Right lobe of liver (tissue), 6 donors: ENCODE measurements around the gene KCNE2. TPM values are rescaled to one million over a fixed set of nuclear protein-coding genes. Genes with fewer than 3 reads are reported as not detected.

Experiments used
- ATAC-seq, 4 donors: fragments of 200-7000 bp; cut with Tn5 transposase; one replicate each; pipeline ENCODE4 v1.9.1; 2020; ENCODE audit warnings: mild to moderate bottlenecking in 4 of 4, moderate library complexity in 4 of 4
- DNase-seq, 3 donors: peaks; one replicate each; pipeline ENCODE4 v3.0.0-alpha.2; 2020
- H3K27ac ChIP-seq, 3 donors: fragments of 200-600 bp; one replicate each; pipeline ENCODE4 v1.8.0; 2022
- H3K27me3 ChIP-seq, 2 donors: fragments of 200-600 bp; one replicate each; pipeline ENCODE4 v1.8.0; 2022
- H3K36me3 ChIP-seq, 4 donors: fragments of 200-600 bp; sonication (generic) in 1 of 4; one replicate each; pipeline versions ENCODE4 v1.5.1 to v1.8.0; 2017 to 2022; ENCODE audit warnings: control low read depth in 1 of 4
- H3K4me1 ChIP-seq, 4 donors: fragments of 200-600 bp; sonication (generic) in 1 of 4; one replicate each; pipeline versions ENCODE4 v1.5.1 to v1.8.0; 2017 to 2022; ENCODE audit warnings: control low read depth in 1 of 4
- H3K4me3 ChIP-seq, 3 donors: fragments of 200-600 bp; one replicate each; pipeline ENCODE4 v1.8.0; 2022
- H3K9me3 ChIP-seq, 4 donors: fragments of 200-600 bp; sonication (generic) in 1 of 4; one replicate each; pipeline versions ENCODE4 v1.5.1 to v1.8.0; 2017 to 2022; ENCODE audit warnings: control low read depth in 1 of 4
- POLR2A ChIP-seq: fragments of 450-650 bp; IDR thresholded peaks from one replicate; pipeline ENCODE4 v1.6.1; 2017; ENCODE audit warnings: antibody characterized with exemption, mild to moderate bottlenecking
- WGBS: methylation state at CpG from one replicate; pipeline ENCODE4 v1.1.6; 2018; ENCODE audit warnings: low coverage, low lambda C conversion rate; ENCODE audit not compliant: insufficient coverage; ENCODE audit errors: missing lambda C conversion rate; 5-methylcytosine and 5-hydroxymethylcytosine counted together
- intact Hi-C, 2 donors: fragments of 100-400 bp; cut with DNase I; formaldehyde crosslinking; loops; one replicate each; pipeline versions ENCODE4 v1.11.2 to v1.14.1; 2022
- total RNA-seq, 6 experiments: library from RNA; depleted of rRNA in 2 of 6; stranded (reverse); fragments of >200 nt in 2 of 6; fragmentation: NEBNext Ultra II Directional in 3 of 6; extraction: Animal tissue kit (Norgen Biotek cat#: 25700) in 3 of 6; gene quantifications; one replicate each; pipeline versions ENCODE4 v1.1.0 to v1.2.4, GENCODE V29; 2016 to 2023
- TF ChIP-seq, protein P1 (sequence below), 4 donors: fragments of 200-600 bp in 3 of 4; fragments of 450-650 bp in 1 of 4; IDR thresholded peaks; one replicate each; pipeline versions ENCODE4 v1.5.1 to v1.8.0; 2016 to 2022; ENCODE audit warnings: antibody characterized with exemption in 4 of 4, mild to moderate bottlenecking in 2 of 4
- donor health status: DM: no; HTN: yes; CAD: no.
- donor health status: DM: no; HTN: no; CAD: no.
- donor health status: DM: no; HTN: no; CAD: no.
- donor health status: DM: no; HTN: yes; CAD: no.
- donor health status: DM: no; HTN: yes; CAD: no.

Gene KCNE2
- total RNA-seq, 6 experiments from 2014 or later = not detected

GRCh38 chr21:34343347-34343746 is 20.5 kb upstream of the KCNE2 start:
- H3K4me3 ChIP-seq = no peak overlapping the region
- H3K4me1 ChIP-seq = no peaks in the 10 kb centered on the region
- TF ChIP-seq POLR2A = no peak
- TF ChIP-seq, protein P1, sequence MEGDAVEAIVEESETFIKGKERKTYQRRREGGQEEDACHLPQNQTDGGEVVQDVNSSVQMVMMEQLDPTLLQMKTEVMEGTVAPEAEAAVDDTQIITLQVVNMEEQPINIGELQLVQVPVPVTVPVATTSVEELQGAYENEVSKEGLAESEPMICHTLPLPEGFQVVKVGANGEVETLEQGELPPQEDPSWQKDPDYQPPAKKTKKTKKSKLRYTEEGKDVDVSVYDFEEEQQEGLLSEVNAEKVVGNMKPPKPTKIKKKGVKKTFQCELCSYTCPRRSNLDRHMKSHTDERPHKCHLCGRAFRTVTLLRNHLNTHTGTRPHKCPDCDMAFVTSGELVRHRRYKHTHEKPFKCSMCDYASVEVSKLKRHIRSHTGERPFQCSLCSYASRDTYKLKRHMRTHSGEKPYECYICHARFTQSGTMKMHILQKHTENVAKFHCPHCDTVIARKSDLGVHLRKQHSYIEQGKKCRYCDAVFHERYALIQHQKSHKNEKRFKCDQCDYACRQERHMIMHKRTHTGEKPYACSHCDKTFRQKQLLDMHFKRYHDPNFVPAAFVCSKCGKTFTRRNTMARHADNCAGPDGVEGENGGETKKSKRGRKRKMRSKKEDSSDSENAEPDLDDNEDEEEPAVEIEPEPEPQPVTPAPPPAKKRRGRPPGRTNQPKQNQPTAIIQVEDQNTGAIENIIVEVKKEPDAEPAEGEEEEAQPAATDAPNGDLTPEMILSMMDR (IDR thresholded peaks at IDR 0.05) = no peak
- H3K36me3 ChIP-seq = no peaks in the 10 kb centered on the region
- no peak overlapping the region for H3K27ac ChIP-seq
- H3K9me3 ChIP-seq = no peaks in the 10 kb centered on the region
- no peaks in the 10 kb centered on the region for H3K27me3 ChIP-seq
- DNase-seq (no peak), ATAC-seq (no peak)
- 75% methylated on average over 2 of the region's 7 CpGs for WGBS
- intact Hi-C loops = no loop called here

GRCh38 chr21:34343838-34344381 is 19.9 kb upstream of the KCNE2 start:
- Histone ChIP-seq H3K27ac (no peak overlapping the region), H3K27me3 (no peaks in the 10 kb centered on the region), H3K4me1 (no peaks in the 10 kb centered on the region), H3K36me3 (no peaks in the 10 kb centered on the region), H3K9me3 (no peaks in the 10 kb centered on the region), H3K4me3 (no peak overlapping the region)
- ATAC-seq = no peak
- WGBS = 78% methylated on average over 8 of the region's 14 CpGs
- DNase-seq = no peak
- intact Hi-C loops = no loop called here
- TF ChIP-seq, protein P1 (IDR thresholded peaks at IDR 0.05) = no peak
- TF ChIP-seq POLR2A = no peak

DNA sequence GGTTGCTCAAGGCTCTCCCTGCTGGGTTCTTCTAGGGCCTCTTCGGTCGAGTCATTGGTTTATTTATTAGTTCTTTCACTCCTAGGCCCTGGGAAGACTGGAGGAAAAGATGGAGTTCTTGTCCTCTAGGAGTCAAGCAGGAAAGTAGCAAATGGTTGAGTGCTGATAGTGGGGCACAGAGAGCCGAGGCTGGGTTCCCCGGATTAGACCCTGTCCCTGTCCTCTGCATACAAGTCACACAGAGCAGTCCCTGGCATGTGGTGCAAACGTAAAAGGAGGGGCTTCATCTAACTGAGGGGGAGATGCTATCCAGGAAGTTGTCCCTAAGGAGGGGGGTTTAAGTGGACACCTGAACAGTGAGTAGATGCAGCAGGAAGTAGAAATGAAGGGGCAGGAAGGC is 19.2 kb upstream of the KCNE2 start:
- Histone ChIP-seq H3K27ac (no peak overlapping the region), H3K4me1 (no peaks in the 10 kb centered on the region), H3K36me3 (no peaks in the 10 kb centered on the region), H3K27me3 (no peaks in the 10 kb centered on the region), H3K9me3 (no peaks in the 10 kb centered on the region), H3K4me3 (no peak overlapping the region)
- DNase-seq = no peak
- intact Hi-C loops = no loop called here
- WGBS = 85% methylated on average over 5 of the region's 5 CpGs
- ATAC-seq = no peak
- TF ChIP-seq, protein P1 (IDR thresholded peaks at IDR 0.05) = no peak
- no peak for TF ChIP-seq POLR2A

DNA sequence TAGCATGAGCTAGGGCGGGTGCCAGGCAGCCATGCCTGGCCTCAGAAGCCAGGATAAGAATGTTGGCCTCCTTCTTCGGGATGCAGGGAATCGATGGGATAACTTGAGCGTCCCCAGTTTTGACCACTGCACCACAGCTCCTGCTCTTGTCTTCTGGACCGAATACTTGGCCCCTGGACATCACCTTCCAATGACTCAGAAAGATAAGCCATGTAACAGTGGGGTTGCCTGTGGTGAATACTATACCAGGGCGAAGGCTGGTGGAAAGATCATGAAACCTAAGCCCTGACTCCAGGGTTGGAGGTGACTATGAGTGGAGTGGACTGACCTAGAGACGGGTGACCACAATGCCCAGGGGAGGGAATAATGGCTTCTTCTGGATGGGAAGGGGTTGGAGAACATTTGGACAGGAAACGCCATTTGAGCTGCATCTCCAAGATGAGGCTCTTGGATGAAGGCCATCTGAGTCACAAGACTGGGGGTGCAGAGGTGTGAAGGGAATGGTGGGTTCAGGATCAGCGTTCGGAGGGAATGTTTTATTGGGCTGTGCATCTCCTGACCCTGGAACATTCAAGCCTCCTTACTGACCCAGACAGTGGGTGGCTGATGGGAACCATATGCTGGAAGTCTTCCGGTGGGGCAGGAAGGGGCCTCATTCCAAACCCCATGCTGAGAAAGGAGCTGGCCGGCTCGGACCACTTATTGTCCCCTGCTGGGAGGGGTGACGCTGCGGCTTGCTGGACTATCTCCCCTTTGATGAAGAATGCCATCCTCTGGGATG is 18.5 kb upstream of the KCNE2 start:
- no peaks in the 10 kb centered on the region for H3K4me1 ChIP-seq
- H3K27ac ChIP-seq = no peak overlapping the region
- DNase-seq (no peak), ATAC-seq (no peak)
- intact Hi-C loops = loop anchor here in 1 of 2 donors (5.0 kb wide), 1 partner anchor 423 kb away; no protein-coding TSS in a partner anchor
- H3K9me3 ChIP-seq = no peaks in the 10 kb centered on the region
- H3K27me3 ChIP-seq = no peaks in the 10 kb centered on the region
- TF ChIP-seq POLR2A = no peak
- TF ChIP-seq, protein P1 (IDR thresholded peaks at IDR 0.05) = no peak
- H3K36me3 ChIP-seq = no peaks in the 10 kb centered on the region
- no peak overlapping the region for H3K4me3 ChIP-seq
- WGBS = 85% methylated on average over 5 of the region's 15 CpGs
